ENCODE measurements around the gene ZNF846. TPM values are rescaled to one million over a fixed set of nuclear protein-coding genes. Genes with fewer than 3 reads are reported as not detected.

ZNF846 gene
- total RNA-seq, 1 experiment from 2014 or later, result 3.9 TPM

- H3K4me1 ChIP-seq (ENCODE audit: insufficient read depth, low read length, poor library complexity, severe bottlenecking), result no peaks in the 10 kb centered on the region
- CTCF ChIA-PET, result interaction anchor here (0.7 kb wide), 1 partner anchor 25 kb away, joined by 3 read pairs; no protein-coding TSS in a partner anchor
- no peaks in the 10 kb centered on the region for H3K9me3 ChIP-seq (ENCODE audit: low read depth, low read length, poor library complexity, severe bottlenecking)
- no peak for TF ChIP-seq CTCF (conservative IDR thresholded peaks at IDR 0.05; ENCODE audit: low read depth, low read length)
- no peak for TF ChIP-seq EZH2 (IDR thresholded peaks at IDR 0.05; ENCODE audit: borderline replicate concordance, low read depth, low read length, poor library complexity, severe bottlenecking)
- no peaks in the 10 kb centered on the region for H3K36me3 ChIP-seq (ENCODE audit: insufficient read depth, low read length, poor library complexity, severe bottlenecking)
- no peaks in the 10 kb centered on the region for H3K27me3 ChIP-seq (replicated peaks; ENCODE audit: insufficient read depth, low read depth, low read length, poor library complexity)
- intact Hi-C loops (cut with micrococcal nuclease; ENCODE audit: unreplicated experiment), result no loop called here
- no peak overlapping the region for H3K27ac ChIP-seq (ENCODE audit: low read depth, low read length, poor library complexity, severe bottlenecking)
- POLR2A ChIA-PET (ENCODE audit: low non-redundant PET), result no interaction called here
- no peak overlapping the region for H3K4me3 ChIP-seq (ENCODE audit: low read depth, low read length, poor library complexity, severe bottlenecking)
- DNase-seq (ENCODE audit: low spot score), result no peak
- BruUV-seq (replicated peaks), result no TSS peak
These were observed 30.6 kb upstream of the ZNF846 start for GRCh38 chr19:9799162-9799561.

GRCh38 chr19:9797871-9798270 is 29.3 kb upstream of the ZNF846 start:
- ChIA-PET CTCF (interaction anchor here (0.7 kb wide), 1 partner anchor 172 kb away, joined by 4 read pairs; no protein-coding TSS in a partner anchor), POLR2A (ENCODE audit: low non-redundant PET) (interaction anchor here (0.6 kb wide), 1 partner anchor 1736 kb away, joined by 8 read pairs; no protein-coding TSS in a partner anchor)
- Histone ChIP-seq H3K36me3 (ENCODE audit: insufficient read depth, low read length, poor library complexity, severe bottlenecking) (no peaks in the 10 kb centered on the region), H3K4me3 (ENCODE audit: low read depth, low read length, poor library complexity, severe bottlenecking) (no peak overlapping the region), H3K9me3 (ENCODE audit: low read depth, low read length, poor library complexity, severe bottlenecking) (no peaks in the 10 kb centered on the region), H3K27me3 (replicated peaks; ENCODE audit: insufficient read depth, low read depth, low read length, poor library complexity) (no peaks in the 10 kb centered on the region), H3K4me1 (ENCODE audit: insufficient read depth, low read length, poor library complexity, severe bottlenecking) (no peaks in the 10 kb centered on the region), H3K27ac (ENCODE audit: low read depth, low read length, poor library complexity, severe bottlenecking) (no peak overlapping the region)
- BruUV-seq (replicated peaks), result no TSS peak
- no peak for TF ChIP-seq EZH2 (IDR thresholded peaks at IDR 0.05; ENCODE audit: borderline replicate concordance, low read depth, low read length, poor library complexity, severe bottlenecking)
- TF ChIP-seq CTCF (conservative IDR thresholded peaks at IDR 0.05; ENCODE audit: low read depth, low read length), result no peak
- intact Hi-C loops (cut with micrococcal nuclease; ENCODE audit: unreplicated experiment), result loop anchor here (2.0 kb wide), 2 partner anchors 487 to 661 kb away; no protein-coding TSS in a partner anchor
- DNase-seq (ENCODE audit: low spot score), result no peak

GRCh38 chr19:9796113-9796773 is 27.7 kb upstream of the ZNF846 start:
- ChIA-PET CTCF (interaction anchor here (0.6 kb wide), 2 partner anchors 73 to 213 kb away, joined by 4 read pairs; no protein-coding TSS in a partner anchor), POLR2A (ENCODE audit: low non-redundant PET) (no interaction called here)
- Histone ChIP-seq H3K9me3 (ENCODE audit: low read depth, low read length, poor library complexity, severe bottlenecking) (no peaks in the 10 kb centered on the region), H3K27ac (ENCODE audit: low read depth, low read length, poor library complexity, severe bottlenecking) (no peak overlapping the region), H3K4me1 (ENCODE audit: insufficient read depth, low read length, poor library complexity, severe bottlenecking) (no peaks in the 10 kb centered on the region), H3K27me3 (replicated peaks; ENCODE audit: insufficient read depth, low read depth, low read length, poor library complexity) (no peaks in the 10 kb centered on the region), H3K4me3 (ENCODE audit: low read depth, low read length, poor library complexity, severe bottlenecking) (no peak overlapping the region), H3K36me3 (ENCODE audit: insufficient read depth, low read length, poor library complexity, severe bottlenecking) (no peaks in the 10 kb centered on the region)
- peak; percentile 93 for DNase-seq (ENCODE audit: low spot score)
- no TSS peak for BruUV-seq (replicated peaks)
- TF ChIP-seq EZH2 (IDR thresholded peaks at IDR 0.05; ENCODE audit: borderline replicate concordance, low read depth, low read length, poor library complexity, severe bottlenecking), result no peak
- TF ChIP-seq CTCF (conservative IDR thresholded peaks at IDR 0.05; ENCODE audit: low read depth, low read length), result peak; percentile 90
- intact Hi-C loops (cut with micrococcal nuclease; ENCODE audit: unreplicated experiment), result loop anchor here (1.0 to 2.0 kb wide), 5 partner anchors 171 to 659 kb away; partner anchors contain the start of gene ZNF121

Data from A673 (cell line).